Activated CD8-positive, alpha-beta memory T cell treated with anti-CD3 and anti-CD28 coated beads, Interleukin-2, amount 50 U/mL, for 1 hour (primary cell): ENCODE data around the gene APLP2.
"Not testable (repeated sequence)": the region's sequence is repeated elsewhere in the genome, so short reads cannot be mapped to it uniquely, and the experiment has no call there.

Experiments
- DNase-seq: peaks from one replicate; pipeline ENCODE4 v3.0.0-alpha.2; 2020; ENCODE audit errors: extremely low read depth

Gene APLP2

GRCh38 chr11:130091169-130091568 lies 21.5 kb downstream of the APLP2 start:
- not testable (repeated sequence) for DNase-seq

- DNase-seq = no peak
Measured at GRCh38 chr11:130092661-130093060, 23.0 kb downstream of the APLP2 start.

- no peak for DNase-seq
Measured at GRCh38 chr11:130094614-130095013, 24.9 kb downstream of the APLP2 start.

- no peak for DNase-seq
Measured at GRCh38 chr11:130095326-130095725, 25.6 kb downstream of the APLP2 start.

- no peak for DNase-seq
Measured at GRCh38 chr11:130096042-130096441, 26.3 kb downstream of the APLP2 start.

GRCh38 chr11:130096823-130097222 lies 27.1 kb downstream of the APLP2 start:
- no peak for DNase-seq

GRCh38 chr11:130097285-130097684 lies 27.6 kb downstream of the APLP2 start:
- no peak for DNase-seq

GRCh38 chr11:130099356-130099755 lies 29.7 kb downstream of the APLP2 start:
- DNase-seq = no peak

GRCh38 chr11:130100381-130101095 lies 30.8 kb downstream of the APLP2 start:
- DNase-seq = no peak

GRCh38 chr11:130101661-130102060 lies 32.0 kb downstream of the APLP2 start:
- DNase-seq = no peak

GRCh38 chr11:130102301-130103249 lies 32.9 kb downstream of the APLP2 start:
- DNase-seq = no peak

GRCh38 chr11:130103296-130103814 lies 33.7 kb downstream of the APLP2 start:
- DNase-seq = no peak

- no peak for DNase-seq
Measured at GRCh38 chr11:130106381-130106780, 36.7 kb downstream of the APLP2 start.

- DNase-seq = not testable (repeated sequence)
Measured at GRCh38 chr11:130108671-130109070, 39.0 kb downstream of the APLP2 start.

GRCh38 chr11:130109386-130109785 lies 39.7 kb downstream of the APLP2 start:
- DNase-seq = no peak

- no peak for DNase-seq
Measured at GRCh38 chr11:130110339-130111108, 40.8 kb downstream of the APLP2 start.

- no peak for DNase-seq
Measured at GRCh38 chr11:130112071-130112830, 42.6 kb downstream of the APLP2 start.

- DNase-seq = no peak
Measured at GRCh38 chr11:130114281-130114680, 44.6 kb downstream of the APLP2 start.

GRCh38 chr11:130114726-130115125 lies 45.0 kb downstream of the APLP2 start:
- DNase-seq = no peak

GRCh38 chr11:130115218-130115617 lies 45.5 kb downstream of the APLP2 start:
- no peak for DNase-seq

GRCh38 chr11:130118165-130118564 lies 48.5 kb downstream of the APLP2 start:
- no peak for DNase-seq
